ENCODE results near the gene CUBN. TPM values are rescaled to one million over a fixed set of nuclear protein-coding genes. Genes with fewer than 3 reads are reported as not detected.
"Not testable (repeated sequence)": the region's sequence is repeated elsewhere in the genome, so short reads cannot be mapped to it uniquely, and the experiment has no call there.

The CUBN gene
- total RNA-seq, 1 donor from 2014 or later, result 0.22 TPM

GRCh38 chr10:17028798-17029197 is 100.8 kb downstream of the CUBN start:
- intact Hi-C loops (cut with DNase I), result no loop called here
- ATAC-seq (ENCODE audit: poor library complexity), result no peak
- no peak for DNase-seq

- intact Hi-C loops (cut with DNase I), result no loop called here
- DNase-seq (no peak), ATAC-seq (ENCODE audit: poor library complexity) (no peak)
These were observed 102.7 kb downstream of the CUBN start for GRCh38 chr10:17026686-17027485.

GRCh38 chr10:17025444-17026295 is 103.9 kb downstream of the CUBN start:
- ATAC-seq (ENCODE audit: poor library complexity) (peak; percentile 24), DNase-seq (no peak)
- intact Hi-C loops (cut with DNase I), result no loop called here

GRCh38 chr10:17024461-17024860 is 105.2 kb downstream of the CUBN start:
- ATAC-seq (ENCODE audit: poor library complexity) (no peak), DNase-seq (no peak)
- intact Hi-C loops (cut with DNase I), result no loop called here

- ATAC-seq (ENCODE audit: poor library complexity), result peak; percentile 90
- DNase-seq, result no peak
- intact Hi-C loops (cut with DNase I), result no loop called here
These were observed 106.0 kb downstream of the CUBN start for GRCh38 chr10:17023386-17024298.

GRCh38 chr10:17022896-17023295 is 106.7 kb downstream of the CUBN start:
- intact Hi-C loops (cut with DNase I), result no loop called here
- ATAC-seq (ENCODE audit: poor library complexity) (peak; percentile 64), DNase-seq (no peak)

- ATAC-seq (ENCODE audit: poor library complexity), result peak; percentile 51
- peak; percentile 51 for DNase-seq
- intact Hi-C loops (cut with DNase I), result no loop called here
These were observed 107.2 kb downstream of the CUBN start for GRCh38 chr10:17022466-17022825.

DNA sequence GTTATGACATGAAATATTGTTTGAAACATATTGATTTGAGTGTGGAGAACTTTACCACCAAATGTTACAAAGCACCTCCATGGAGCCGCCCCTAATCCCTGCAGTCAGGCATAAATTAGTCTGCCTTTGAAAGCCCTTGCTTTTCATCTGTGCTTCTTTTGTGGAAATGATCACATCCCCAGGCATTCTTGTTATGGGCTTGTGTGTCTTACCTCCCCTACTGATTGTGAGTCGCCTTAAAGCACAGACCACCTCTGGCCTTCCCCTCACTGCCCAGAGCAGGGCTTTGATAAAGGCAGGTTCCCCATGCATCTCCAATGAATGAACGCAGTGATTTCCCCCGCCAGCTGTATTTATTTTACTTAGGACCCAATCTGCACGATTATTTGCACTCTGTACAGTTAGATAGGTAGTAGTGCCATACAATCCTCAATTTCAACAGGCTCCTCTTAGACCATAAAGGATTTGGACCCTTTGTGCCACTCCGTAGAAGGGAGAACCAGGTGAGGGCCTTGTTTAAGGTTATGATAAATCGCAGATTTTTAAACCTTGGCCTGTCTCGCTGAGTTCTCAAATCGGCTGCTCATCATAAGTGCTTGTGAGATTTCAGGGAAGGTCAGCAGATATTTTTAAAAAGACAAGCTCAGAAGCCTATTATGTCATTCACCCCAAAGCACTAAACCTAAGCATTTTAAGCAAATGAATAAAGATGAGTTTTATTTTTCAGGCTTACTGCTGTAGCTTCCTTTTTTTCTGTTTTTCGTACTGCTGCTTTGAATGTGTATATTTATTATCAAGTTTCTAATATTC is 107.8 kb downstream of the CUBN start:
- ATAC-seq (ENCODE audit: poor library complexity) (no peak), DNase-seq (no peak)
- intact Hi-C loops (cut with DNase I), result no loop called here

- intact Hi-C loops (cut with DNase I), result no loop called here
- DNase-seq (no peak), ATAC-seq (ENCODE audit: poor library complexity) (no peak)
These were observed 109.9 kb downstream of the CUBN start for GRCh38 chr10:17019696-17020095.

- intact Hi-C loops (cut with DNase I); ATAC-seq (ENCODE audit: poor library complexity); DNase-seq: not testable (repeated sequence)
These were observed 116.3 kb downstream of the CUBN start for GRCh38 chr10:17013131-17013983.

DNA sequence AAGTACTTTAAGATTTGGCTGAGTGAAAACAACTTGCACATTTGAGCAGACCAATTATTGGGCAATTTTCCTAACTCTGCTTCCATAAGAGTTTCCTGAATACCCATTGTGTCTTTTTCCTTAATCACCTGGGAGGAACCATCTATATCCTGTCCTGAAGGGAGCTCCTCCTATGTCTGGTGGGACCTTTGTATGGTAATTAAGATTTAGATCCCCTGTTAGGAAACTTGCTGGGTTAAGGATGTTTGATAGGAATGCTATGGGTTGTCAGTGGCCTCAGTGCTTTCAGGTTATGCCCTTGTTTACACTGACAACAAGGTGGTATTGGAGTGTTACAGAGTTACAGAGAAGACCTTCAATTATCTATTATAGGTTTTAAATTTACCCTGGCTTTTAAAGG is 116.9 kb downstream of the CUBN start:
- intact Hi-C loops (cut with DNase I); DNase-seq; ATAC-seq (ENCODE audit: poor library complexity): not testable (repeated sequence)

GRCh38 chr10:17010363-17011145 is 119.1 kb downstream of the CUBN start:
- no peak for ATAC-seq (ENCODE audit: poor library complexity)
- intact Hi-C loops (cut with DNase I), result no loop called here
- DNase-seq, result no peak

DNA sequence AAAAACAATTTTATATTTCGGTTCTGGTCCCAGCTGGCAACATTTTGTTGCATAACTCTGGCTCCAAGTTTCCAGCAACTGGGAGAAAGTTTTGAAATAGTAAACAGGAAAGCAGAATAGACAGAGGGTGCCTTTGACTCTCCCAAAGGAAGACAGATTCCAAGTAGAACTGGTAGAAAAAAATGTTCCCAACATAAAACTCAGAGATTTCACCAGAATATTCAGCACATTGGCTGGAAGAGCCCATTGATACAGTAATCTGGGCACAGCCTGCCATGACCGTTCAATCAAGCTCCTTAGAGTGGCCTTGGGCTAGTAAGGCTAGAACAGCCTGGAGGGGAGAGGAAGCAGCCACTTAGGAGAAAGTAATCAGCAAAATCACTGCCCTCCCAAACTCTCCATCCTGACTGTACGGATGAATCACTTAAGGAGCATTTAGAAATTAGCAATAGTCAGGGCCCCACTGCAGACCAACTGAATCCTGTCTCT is 120.4 kb downstream of the CUBN start:
- ATAC-seq (ENCODE audit: poor library complexity), result peak; percentile 73
- intact Hi-C loops (cut with DNase I), result no loop called here
- no peak for DNase-seq

DNA sequence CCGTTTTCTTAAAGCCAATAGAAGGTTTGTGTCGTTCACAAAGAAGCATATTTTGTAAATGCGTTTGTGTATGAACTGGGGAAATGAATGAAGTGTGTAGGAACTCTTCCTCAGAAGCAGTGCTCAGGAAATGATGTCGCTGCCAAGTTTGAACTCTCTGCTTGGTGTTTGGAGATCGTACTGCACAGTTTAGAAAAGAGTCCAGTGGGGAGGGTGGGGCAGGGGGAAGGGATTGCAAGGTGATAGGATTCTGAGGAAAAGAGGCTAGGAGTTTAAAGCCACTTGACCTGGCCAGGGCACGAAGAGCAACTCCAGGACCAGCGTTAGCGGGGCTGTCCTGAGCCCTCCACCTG is 122.2 kb downstream of the CUBN start:
- ATAC-seq (ENCODE audit: poor library complexity), result no peak
- no peak for DNase-seq
- intact Hi-C loops (cut with DNase I), result no loop called here

GRCh38 chr10:17006631-17007417 is 122.8 kb downstream of the CUBN start:
- DNase-seq (no peak), ATAC-seq (ENCODE audit: poor library complexity) (peak; percentile 28)
- intact Hi-C loops (cut with DNase I), result no loop called here

Data from Right ventricle myocardium superior (tissue), 1 donor.